HEK293T (cell line): ENCODE measurements around the gene ESRRB.

ENCODE experiments used
- LEF1 ChIP-seq: fragments of 450-650 bp; IDR thresholded peaks from 2 replicates; pipeline ENCODE4 v1.6.1; 2017; ENCODE audit warnings: mild to moderate bottlenecking, borderline replicate concordance
- TARDBP ChIP-seq: fragments of 450-650 bp; IDR thresholded peaks from 2 replicates; pipeline ENCODE4 v1.6.1; 2016

GRCh38 chr14:76375947-76376404, at the start of gene ESRRB:
- no peak for TF ChIP-seq TARDBP
- TF ChIP-seq LEF1: no peak
